Activated CD8-positive, alpha-beta T cell treated with anti-CD3 and anti-CD28 coated beads for 36 hours (primary cell): ENCODE results near the gene C4BPA. TPM values are rescaled to one million over a fixed set of nuclear protein-coding genes. Genes with fewer than 3 reads are reported as not detected.

Source experiments
- ATAC-seq: fragments of 200-7000 bp; cut with Tn5 transposase; one replicate; pipeline ENCODE4 v1.10.0; 2021; ENCODE audit warnings: mild to moderate bottlenecking, moderate library complexity
- CTCF ChIA-PET: fragments of 350-600 bp; sonication (Branson Sonifier 250); formaldehyde crosslinking; loops from one replicate; lab custom pipeline; 2021; ENCODE audit warnings: antibody characterized with exemption; lab: Charles Lee
- POLR2A ChIA-PET: fragments of 350-600 bp; sonication (Branson Sonifier 250); formaldehyde crosslinking; loops from one replicate; lab custom pipeline; 2021; ENCODE audit warnings: antibody characterized with exemption; lab: Charles Lee
- DNase-seq: peaks from one replicate; pipeline ENCODE4 v3.0.0-alpha.2; 2020
- H3K27ac Mint-ChIP-seq: one replicate; pipeline ENCODE4 v1.8.0; 2021; ENCODE audit warnings: mild to moderate bottlenecking, mixed read lengths
- H3K27me3 Mint-ChIP-seq: one replicate; pipeline ENCODE4 v1.8.0; 2021; ENCODE audit warnings: mixed read lengths
- H3K36me3 Mint-ChIP-seq: one replicate; pipeline ENCODE4 v1.8.0; 2021; ENCODE audit warnings: low read depth, mixed read lengths
- H3K4me1 Mint-ChIP-seq: one replicate; pipeline ENCODE4 v1.8.0; 2021; ENCODE audit warnings: low read depth, mixed read lengths
- H3K4me3 Mint-ChIP-seq: one replicate; pipeline ENCODE4 v1.8.0; 2021; ENCODE audit warnings: mild to moderate bottlenecking, moderate library complexity, mixed read lengths
- H3K9me3 Mint-ChIP-seq: one replicate; pipeline ENCODE4 v1.8.0; 2021; ENCODE audit warnings: mixed read lengths
- CTCF ChIP-seq: fragments of 200-600 bp; IDR thresholded peaks from one replicate; pipeline ENCODE4 v1.8.0; 2022; ENCODE audit warnings: antibody characterized with exemption, mild to moderate bottlenecking
- intact Hi-C: fragments of 100-400 bp; cut with micrococcal nuclease; formaldehyde crosslinking; loops from one replicate; pipeline ENCODE4 v1.10.0; 2022
- total RNA-seq, 2 experiments: library from RNA; stranded (reverse); gene quantifications; one replicate each; pipeline ENCODE4 v1.2.3, GENCODE V29; 2021

C4BPA gene
- total RNA-seq, result not detected

- Mint-ChIP-seq H3K27ac (no peak within 1 kb of the TSS), H3K4me1 (peaks cover 4% of the 10 kb centered on the region), H3K4me3 (no peak within 1 kb of the TSS), H3K27me3 (peaks cover 11% of the 10 kb centered on the region), H3K36me3 (peaks cover 1% of the 10 kb centered on the region), H3K9me3 (peaks cover 3% of the 10 kb centered on the region)
- no peak for ATAC-seq
- no peak for DNase-seq
- ChIA-PET POLR2A (interaction anchor here (1.3 kb wide), 1 partner anchor 91 kb away, joined by 3 read pairs; no protein-coding TSS in a partner anchor), CTCF (interaction anchor here (0.7 kb wide), 1 partner anchor 19 kb away, joined by 4 read pairs; no protein-coding TSS in a partner anchor)
- no peak for TF ChIP-seq CTCF
- intact Hi-C loops, result no loop called here
These were observed at the start of gene C4BPA for GRCh38 chr1:207103892-207104373. TSS of gene C4BPA (plus strand) at chr1:207104233. CDS start at chr1:207113026, 8,793 bp downstream.

GRCh38 chr1:207054491-207054890 is 49.5 kb upstream of the C4BPA start:
- POLR2A ChIA-PET, result interaction anchor here (0.8 kb wide), 1 partner anchor 14 kb away, joined by 3 read pairs; no protein-coding TSS in a partner anchor
- intact Hi-C loops, result no loop called here
- no peak for DNase-seq
- no peaks in the 10 kb centered on the region for H3K27me3 Mint-ChIP-seq
- CTCF ChIA-PET, result interaction anchor here (1.0 to 2.4 kb wide), 3 partner anchors 9 to 25 kb away, joined by 3 to 15 read pairs (median 3); no protein-coding TSS in a partner anchor
- H3K4me1 Mint-ChIP-seq, result peaks cover 20% of the 10 kb centered on the region
- no peak for TF ChIP-seq CTCF
- H3K4me3 Mint-ChIP-seq, result no peak overlapping the region
- no peaks in the 10 kb centered on the region for H3K9me3 Mint-ChIP-seq
- H3K36me3 Mint-ChIP-seq, result peaks cover 3% of the 10 kb centered on the region
- H3K27ac Mint-ChIP-seq, result no peak overlapping the region
- ATAC-seq, result no peak

GRCh38 chr1:207055386-207056001 is 48.5 kb upstream of the C4BPA start:
- ATAC-seq, result no peak

GRCh38 chr1:207056673-207057072 is 47.4 kb upstream of the C4BPA start:
- no peaks in the 10 kb centered on the region for H3K27me3 Mint-ChIP-seq
- no peak overlapping the region for H3K4me3 Mint-ChIP-seq
- no peaks in the 10 kb centered on the region for H3K9me3 Mint-ChIP-seq
- ATAC-seq (no peak), DNase-seq (no peak)
- POLR2A ChIA-PET, result interaction anchor here (0.8 to 1.1 kb wide), 2 partner anchors 12 to 33 kb away, joined by 3 read pairs; partner anchors contain the start of gene C4BPB
- no peak overlapping the region for H3K27ac Mint-ChIP-seq
- no peak for TF ChIP-seq CTCF
- intact Hi-C loops, result no loop called here
- CTCF ChIA-PET, result interaction anchor here (1.5 kb wide), 1 partner anchor 348 kb away, joined by 3 read pairs; no protein-coding TSS in a partner anchor
- peaks cover 10% of the 10 kb centered on the region for H3K4me1 Mint-ChIP-seq
- no peaks in the 10 kb centered on the region for H3K36me3 Mint-ChIP-seq

More at GRCh38 chr1:207055386-207056001, 48.5 kb upstream of the C4BPA start:
- Mint-ChIP-seq H3K4me1 (peaks cover 18% of the 10 kb centered on the region), H3K4me3 (no peak overlapping the region), H3K27me3 (no peaks in the 10 kb centered on the region), H3K36me3 (no peaks in the 10 kb centered on the region), H3K27ac (no peak overlapping the region), H3K9me3 (no peaks in the 10 kb centered on the region)
- intact Hi-C loops, result no loop called here
- CTCF ChIA-PET, result interaction anchor here (0.6 to 1.5 kb wide), 2 partner anchors 349 to 455 kb away, joined by 3 read pairs; no protein-coding TSS in a partner anchor
- TF ChIP-seq CTCF, result no peak
- no peak for DNase-seq
- POLR2A ChIA-PET, result interaction anchor here (0.8 kb wide), 1 partner anchor 13 kb away, joined by 3 read pairs; no protein-coding TSS in a partner anchor

GRCh38 chr1:207058252-207058651 is 45.8 kb upstream of the C4BPA start:
- Mint-ChIP-seq H3K27me3 (no peaks in the 10 kb centered on the region), H3K4me3 (no peak overlapping the region), H3K4me1 (peaks cover 4% of the 10 kb centered on the region), H3K36me3 (no peaks in the 10 kb centered on the region), H3K27ac (no peak overlapping the region), H3K9me3 (no peaks in the 10 kb centered on the region)
- DNase-seq, result no peak
- ChIA-PET POLR2A (no interaction called here), CTCF (no interaction called here)
- TF ChIP-seq CTCF, result no peak
- intact Hi-C loops, result no loop called here
- no peak for ATAC-seq
